HG02571 (cell line): ENCODE data around the gene WRAP73.
"Not testable (repeated sequence)": the region's sequence is repeated elsewhere in the genome, so short reads cannot be mapped to it uniquely, and the experiment has no call there.

Experiments used
- ATAC-seq: cut with Tn5 transposase; IDR thresholded peaks from one replicate; pipeline ENCODE4 v1.9.1; 2021; ENCODE audit warnings: mild to moderate bottlenecking, moderate library complexity; ENCODE audit not compliant: unreplicated experiment

The WRAP73 gene

GRCh38 chr1:3599286-3599811 is 50.6 kb downstream of the WRAP73 start:
- no peak for ATAC-seq

- ATAC-seq = no peak
Observed at GRCh38 chr1:3598522-3599285, 51.2 kb downstream of the WRAP73 start.

GRCh38 chr1:3598051-3598491 is 51.8 kb downstream of the WRAP73 start:
- no peak for ATAC-seq

GRCh38 chr1:3597599-3597964 is 52.3 kb downstream of the WRAP73 start:
- no peak for ATAC-seq

- ATAC-seq = no peak
Observed at GRCh38 chr1:3596663-3597598, 53.0 kb downstream of the WRAP73 start.

GRCh38 chr1:3595949-3596348 is 54.0 kb downstream of the WRAP73 start:
- ATAC-seq = no peak

GRCh38 chr1:3594706-3595377 is 55.1 kb downstream of the WRAP73 start:
- ATAC-seq = no peak

- no peak for ATAC-seq
Observed at GRCh38 chr1:3593745-3594144, 56.2 kb downstream of the WRAP73 start.

- ATAC-seq = no peak
Observed at GRCh38 chr1:3593334-3593733, 56.6 kb downstream of the WRAP73 start.

- ATAC-seq = no peak
Observed at GRCh38 chr1:3590951-3591865, 58.7 kb downstream of the WRAP73 start.

- ATAC-seq = no peak
Observed at GRCh38 chr1:3590139-3590763, 59.7 kb downstream of the WRAP73 start.

GRCh38 chr1:3588395-3588794 is 61.5 kb downstream of the WRAP73 start:
- no peak for ATAC-seq

GRCh38 chr1:3586986-3587759 is 62.7 kb downstream of the WRAP73 start:
- ATAC-seq = no peak

GRCh38 chr1:3585940-3586568 is 63.8 kb downstream of the WRAP73 start:
- no peak for ATAC-seq

- not testable (repeated sequence) for ATAC-seq
Observed at GRCh38 chr1:3585353-3585868, 64.5 kb downstream of the WRAP73 start.

GRCh38 chr1:3584915-3585314 is 65.0 kb downstream of the WRAP73 start:
- ATAC-seq = no peak

GRCh38 chr1:3583751-3584150 is 66.2 kb downstream of the WRAP73 start:
- ATAC-seq = not testable (repeated sequence)
